HepG2 (cell line): ENCODE results near the gene CACNA2D3. TPM values are rescaled to one million over a fixed set of nuclear protein-coding genes. Genes with fewer than 3 reads are reported as not detected.

Experiments
- ATAC-seq: fragments of 200-7000 bp; cut with Tn5 transposase; 3 replicates; pipeline ENCODE4 v1.9.1; 2020; ENCODE audit warnings: mild to moderate bottlenecking, moderate library complexity
- BruUV-seq: library from RNA; stranded (reverse); fragments of 400-500 nt; replicated peaks from 2 replicates; lab custom pipeline; 2021; lab: Mats Ljungman, UMichigan
- CTCF ChIA-PET: fragments of 300-600 bp; formaldehyde crosslinking; extraction: SDS; loops from one replicate; lab custom pipeline; 2021; ENCODE audit warnings: low total read pairs, inconsistent platforms, low intra/inter-chr PET ratio; lab: Yijun Ruan, JAX
- POLR2A ChIA-PET: fragments of 350-600 bp; sonication (Branson Sonifier 250); formaldehyde crosslinking; loops from one replicate; lab custom pipeline; 2020; ENCODE audit warnings: antibody characterized with exemption, inconsistent platforms; lab: Yijun Ruan, JAX
- DNase-seq: peaks from one replicate; pipeline ENCODE4 v3.0.0-alpha.2; 2015; ENCODE audit warnings: low spot score
- FAIRE-seq: peaks from 3 replicates; lab custom pipeline; 2011; peaks lifted over from hg19 to GRCh38; lab: Jason Lieb, UNC
- H2AFZ ChIP-seq: one replicate; pipeline ENCODE4 v1.6.1; 2011; ENCODE audit warnings: low read length, inconsistent platforms
- H3K27ac ChIP-seq: fragments of 300-600 bp; 3 replicates; pipeline ENCODE4 v1.8.0; 2011; ENCODE audit warnings: mixed run types, mild to moderate bottlenecking, mixed read lengths, low read length, inconsistent platforms; ENCODE audit not compliant: insufficient read depth; ENCODE audit errors: extremely low read length
- H3K27me3 ChIP-seq, 2 experiments: fragments of 200-600 bp in 1 of 2; 2 replicates in 1 of 2; 3 replicates in 1 of 2; pipeline versions ENCODE4 v1.6.0 to v1.8.0; 2011; ENCODE audit warnings: low read length in 2 of 2, mild to moderate bottlenecking in 2 of 2, moderate library complexity in 2 of 2, inconsistent platforms in 1 of 2; ENCODE audit not compliant: insufficient read depth in 2 of 2, control insufficient read depth in 1 of 2
- H3K36me3 ChIP-seq, 2 experiments: fragments of 200-600 bp in 1 of 2; replicated peaks in 1 of 2; 2 replicates in 1 of 2; 3 replicates in 1 of 2; pipeline versions ENCODE4 v1.5.1 to v1.8.0; 2011; ENCODE audit warnings: low read length in 2 of 2, inconsistent platforms in 1 of 2; ENCODE audit not compliant: insufficient read depth in 2 of 2, control insufficient read depth in 1 of 2
- H3K4me1 ChIP-seq: 2 replicates; pipeline ENCODE4 v1.5.1; 2012; ENCODE audit warnings: low read length, inconsistent platforms; ENCODE audit not compliant: insufficient read depth
- H3K4me2 ChIP-seq: 2 replicates; pipeline ENCODE4 v1.6.0; 2011; ENCODE audit warnings: low read depth, low read length, inconsistent platforms
- H3K4me3 ChIP-seq, 3 experiments: fragments of 200-600 bp in 1 of 3; sonication (generic), shearing (Covaris generic) in 1 of 3; replicated peaks in 1 of 3; 2 replicates each; pipeline ENCODE4 v1.5.1; 2011 to 2016; ENCODE audit warnings: low read length in 3 of 3, inconsistent platforms in 2 of 3, low read depth in 2 of 3, mild to moderate bottlenecking in 2 of 3, control low read depth in 1 of 3, mixed read lengths in 1 of 3; ENCODE audit not compliant: insufficient read depth in 1 of 3
- H3K79me2 ChIP-seq: one replicate; pipeline ENCODE4 v1.6.1; 2011; ENCODE audit warnings: low read length, inconsistent platforms; ENCODE audit not compliant: insufficient read depth
- H3K9ac ChIP-seq: 2 replicates; pipeline ENCODE4 v1.6.0; 2011; ENCODE audit warnings: mild to moderate bottlenecking, low read depth, low read length, inconsistent platforms; ENCODE audit not compliant: insufficient read depth
- H3K9me3 ChIP-seq: 2 replicates; pipeline ENCODE4 v1.5.1; 2012; ENCODE audit warnings: mild to moderate bottlenecking, low read length
- H4K20me1 ChIP-seq: 2 replicates; pipeline ENCODE4 v1.6.0; 2011; ENCODE audit warnings: inconsistent platforms, mild to moderate bottlenecking, low read length, moderate library complexity; ENCODE audit not compliant: insufficient read depth
- DMAP1 ChIP-seq: IDR thresholded peaks from 2 replicates; pipeline ENCODE4 v1.6.1; 2016
- EHMT2 ChIP-seq: fragments of 200-600 bp; sonication (generic); IDR thresholded peaks from 2 replicates; pipeline ENCODE4 v1.7.0; 2017; ENCODE audit warnings: antibody characterized with exemption, low read depth, low read length, borderline replicate concordance
- FOSL1 ChIP-seq: sonication (generic); formaldehyde crosslinking; IDR thresholded peaks from 2 replicates; pipeline ENCODE4 v1.9.0; 2021; ENCODE audit warnings: missing genetic modification reagents, borderline replicate concordance
- MAFK ChIP-seq, 2 experiments: IDR thresholded peaks in 1 of 2; conservative IDR thresholded peaks in 1 of 2; 2 replicates each; pipeline ENCODE4 v1.6.1; 2011; ENCODE audit warnings: improper control_type of control experiment in 2 of 2, low read length in 2 of 2
- NCOA1 ChIP-seq: sonication (generic); formaldehyde crosslinking; IDR thresholded peaks from 2 replicates; pipeline ENCODE4 v1.9.0; 2021; ENCODE audit warnings: missing genetic modification reagents
- POLR2AphosphoS2 ChIP-seq: IDR thresholded peaks from 2 replicates; pipeline ENCODE4 v1.6.1; 2011; ENCODE audit warnings: low read depth, low read length, improper control_type of control experiment
- ZNF292 ChIP-seq: sonication (generic); formaldehyde crosslinking; IDR thresholded peaks from 2 replicates; pipeline ENCODE4 v1.8.1; 2022; ENCODE audit warnings: mild to moderate bottlenecking, low read depth, missing genetic modification reagents, borderline replicate concordance
- ZNF724P ChIP-seq: sonication (generic); formaldehyde crosslinking; IDR thresholded peaks from 2 replicates; pipeline ENCODE4 v1.8.0; 2022; ENCODE audit warnings: missing genetic modification reagents, borderline replicate concordance
- ZNF772 ChIP-seq: sonication (generic); formaldehyde crosslinking; IDR thresholded peaks from 2 replicates; pipeline ENCODE4 v1.5.0; 2020; ENCODE audit warnings: mild to moderate bottlenecking, missing genetic modification reagents
- WGBS: methylation state at CpG from one replicate; pipeline ENCODE4 v1.1.6; 2017; ENCODE audit warnings: low lambda C conversion rate; 5-methylcytosine and 5-hydroxymethylcytosine counted together
- in situ Hi-C: cut with HindIII; loops from 2 replicates; pipeline ENCODE4 v1.10.0; 2017; ENCODE audit warnings: low pct_unique_long_range_greater_than_20kb; ENCODE audit not compliant: extremely low pct_ligation_motif_present
- intact Hi-C: fragments of 100-400 bp; cut with micrococcal nuclease; formaldehyde crosslinking; loops from one replicate; pipeline ENCODE4 v1.10.0; 2022; ENCODE audit not compliant: unreplicated experiment
- polyA plus RNA-seq, 8 experiments: library from polyadenylated mRNA; depleted of rRNA in 3 of 8; stranded (reverse) in 7 of 8; unstranded in 1 of 8; fragments of >200 nt; fragmentation: Illumina TruSeq in 4 of 8; extraction: Trizol in 4 of 8; gene quantifications; 2 replicates each; pipeline versions ENCODE4 v1.2.1 to v1.2.3, GENCODE V29; 2011 to 2016; ENCODE audit warnings: low read depth in 4 of 8, missing spikeins in 1 of 8, mixed read lengths in 1 of 8; ENCODE audit not compliant: insufficient read depth in 1 of 8
- total RNA-seq, 5 experiments: library from RNA; depleted of rRNA; stranded (reverse); fragments of >200 nt; fragmentation: Illumina TruSeq; extraction: Trizol; gene quantifications; 2 replicates each; pipeline ENCODE4 v1.2.3, GENCODE V29; 2016; ENCODE audit warnings: low read depth in 1 of 5
- TF ChIP-seq, protein P1 (sequence below): sonication (generic); formaldehyde crosslinking; IDR thresholded peaks from 2 replicates; pipeline ENCODE4 v1.8.0; 2022; ENCODE audit warnings: mild to moderate bottlenecking, missing genetic modification reagents; ENCODE audit not compliant: insufficient replicate concordance
- TF ChIP-seq, protein P2 (sequence below): IDR thresholded peaks from 2 replicates; pipeline ENCODE4 v1.6.1; 2016

Gene CACNA2D3
- total and polyA plus RNA-seq, 2 of the 13 experiments (the other 11 are each of a cell fraction or from before 2014, with no cell fraction given): not detected

DNA sequence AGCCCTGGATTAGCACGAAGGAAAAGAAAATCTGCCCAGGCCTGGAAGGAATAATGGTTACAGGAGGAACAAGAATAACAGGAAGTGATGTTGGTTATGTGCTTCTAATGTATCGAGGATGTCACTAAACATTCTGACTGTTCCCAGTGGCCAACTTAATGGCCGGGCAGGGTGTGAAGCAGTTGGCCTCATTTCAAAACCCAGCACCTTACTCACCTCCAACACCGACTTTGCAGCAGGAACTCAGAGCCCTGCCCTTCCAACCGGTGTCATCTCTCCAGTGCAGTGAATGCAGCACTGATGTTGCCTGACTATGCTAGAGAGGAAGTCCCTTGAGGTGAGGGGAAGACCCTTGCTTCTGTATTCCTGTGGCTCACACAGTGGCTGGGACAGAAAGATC lies 967.9 kb downstream of the CACNA2D3 start (continued):
- no peak for TF ChIP-seq ZNF292 (CRISPR knock-in tag)
- TF ChIP-seq, protein P1, sequence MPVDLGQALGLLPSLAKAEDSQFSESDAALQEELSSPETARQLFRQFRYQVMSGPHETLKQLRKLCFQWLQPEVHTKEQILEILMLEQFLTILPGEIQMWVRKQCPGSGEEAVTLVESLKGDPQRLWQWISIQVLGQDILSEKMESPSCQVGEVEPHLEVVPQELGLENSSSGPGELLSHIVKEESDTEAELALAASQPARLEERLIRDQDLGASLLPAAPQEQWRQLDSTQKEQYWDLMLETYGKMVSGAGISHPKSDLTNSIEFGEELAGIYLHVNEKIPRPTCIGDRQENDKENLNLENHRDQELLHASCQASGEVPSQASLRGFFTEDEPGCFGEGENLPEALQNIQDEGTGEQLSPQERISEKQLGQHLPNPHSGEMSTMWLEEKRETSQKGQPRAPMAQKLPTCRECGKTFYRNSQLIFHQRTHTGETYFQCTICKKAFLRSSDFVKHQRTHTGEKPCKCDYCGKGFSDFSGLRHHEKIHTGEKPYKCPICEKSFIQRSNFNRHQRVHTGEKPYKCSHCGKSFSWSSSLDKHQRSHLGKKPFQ (CRISPR knock-in tag): no peak
- no peak for TF ChIP-seq NCOA1 (CRISPR knock-in tag)
- TF ChIP-seq, protein P2, sequence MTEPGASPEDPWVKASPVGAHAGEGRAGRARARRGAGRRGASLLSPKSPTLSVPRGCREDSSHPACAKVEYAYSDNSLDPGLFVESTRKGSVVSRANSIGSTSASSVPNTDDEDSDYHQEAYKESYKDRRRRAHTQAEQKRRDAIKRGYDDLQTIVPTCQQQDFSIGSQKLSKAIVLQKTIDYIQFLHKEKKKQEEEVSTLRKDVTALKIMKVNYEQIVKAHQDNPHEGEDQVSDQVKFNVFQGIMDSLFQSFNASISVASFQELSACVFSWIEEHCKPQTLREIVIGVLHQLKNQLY (CRISPR knock-in tag): no peak

DNA sequence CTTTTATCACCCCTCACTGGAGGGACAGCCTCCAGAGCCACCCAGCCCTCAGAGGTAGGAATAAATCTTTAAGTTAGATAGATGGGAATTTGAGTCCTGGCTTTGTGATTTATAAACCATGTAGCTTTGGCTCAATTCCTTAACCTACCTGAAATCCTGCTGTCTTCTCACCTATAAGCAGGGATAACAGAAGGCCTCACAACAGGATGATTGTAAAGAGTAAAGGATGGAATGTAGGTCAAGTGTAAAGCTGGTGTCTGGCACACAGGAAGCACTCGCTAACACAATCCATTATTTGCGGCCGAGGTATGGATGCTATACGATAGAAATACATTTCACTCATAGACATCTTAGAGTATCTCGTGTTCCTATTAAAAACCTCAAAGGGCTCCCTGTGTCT lies 968.4 kb downstream of the CACNA2D3 start:
- CTCF ChIA-PET: no interaction called here
- no peak for DNase-seq
- Histone ChIP-seq H3K4me3 (no peak overlapping the region), H3K27me3 (no peaks in the 10 kb centered on the region), H3K4me2 (no peak overlapping the region), H3K4me1 (no peaks in the 10 kb centered on the region), H3K36me3 (no peaks in the 10 kb centered on the region), H2AFZ (no peak overlapping the region), H3K79me2 (no peaks in the 10 kb centered on the region), H4K20me1 (no peaks in the 10 kb centered on the region), H3K27ac (no peak overlapping the region), H3K9ac (no peak overlapping the region), H3K9me3 (no peaks in the 10 kb centered on the region)
- in situ Hi-C loops: no loop called here
- no peak for ATAC-seq
- WGBS: 58% methylated on average over 5 of the region's 5 CpGs
- BruUV-seq: no TSS peak
- POLR2A ChIA-PET: no interaction called here
- FAIRE-seq: no peak
- intact Hi-C loops: no loop called here
- TF ChIP-seq ZNF772 (CRISPR knock-in tag) (no peak), POLR2AphosphoS2 (no peak), DMAP1 (CRISPR knock-in tag) (no peak), FOSL1 (CRISPR knock-in tag) (no peak), EHMT2 (no peak), MAFK (conservative IDR thresholded peaks at IDR 0.05 in 1 of 2, IDR thresholded peaks at IDR 0.05 in 1 of 2; ENCODE audit: low read length in 2 of 2) (no peak), ZNF724P (CRISPR knock-in tag) (no peak)
